ENCODE measurements around the gene CDC42EP4.
A peak's percentile ranks its signal among the peaks of the same experiment; 100 is the strongest.
"Not testable (repeated sequence)": the region's sequence is repeated elsewhere in the genome, so short reads cannot be mapped to it uniquely, and the experiment has no call there.

Gene CDC42EP4

DNA sequence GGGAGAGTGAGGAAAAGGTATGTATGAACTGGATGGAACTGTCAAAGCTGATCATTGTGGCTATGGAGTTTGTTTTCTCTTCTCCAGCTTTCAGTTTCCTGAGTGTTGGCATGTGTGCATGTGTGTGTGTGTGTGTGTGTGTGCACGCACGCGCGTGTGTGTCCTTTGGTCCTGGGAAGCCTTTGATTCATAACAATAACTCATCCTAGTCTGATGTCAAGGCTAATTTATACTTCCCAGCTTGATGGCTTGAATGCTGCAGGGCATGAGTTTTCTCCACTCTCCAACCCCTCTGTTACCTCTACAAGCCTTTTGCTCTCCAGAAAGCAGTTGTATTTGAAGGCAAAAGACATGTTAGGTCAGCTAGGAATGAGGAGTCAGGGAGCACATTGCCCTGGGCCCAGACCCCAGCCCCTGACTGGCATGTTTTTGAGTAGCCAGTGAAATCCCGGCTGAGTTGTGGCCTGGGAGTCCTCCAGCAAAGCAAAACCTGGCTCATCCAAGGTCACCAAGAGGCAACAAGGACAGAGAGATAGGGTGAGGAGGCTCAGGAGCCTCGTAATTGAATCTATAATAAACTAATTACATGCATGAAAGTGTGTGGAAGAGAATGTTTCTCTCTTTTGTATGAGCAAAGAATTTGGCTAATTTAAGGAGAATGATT, 8.9 kb upstream of the CDC42EP4 start:
- DNase-seq (ENCODE audit: low read depth in 2 of 2) = no peak

- no peak for DNase-seq (ENCODE audit: low read depth in 2 of 2)
Measured at GRCh38 chr17:73319766-73320165, 8.0 kb upstream of the CDC42EP4 start.

DNA sequence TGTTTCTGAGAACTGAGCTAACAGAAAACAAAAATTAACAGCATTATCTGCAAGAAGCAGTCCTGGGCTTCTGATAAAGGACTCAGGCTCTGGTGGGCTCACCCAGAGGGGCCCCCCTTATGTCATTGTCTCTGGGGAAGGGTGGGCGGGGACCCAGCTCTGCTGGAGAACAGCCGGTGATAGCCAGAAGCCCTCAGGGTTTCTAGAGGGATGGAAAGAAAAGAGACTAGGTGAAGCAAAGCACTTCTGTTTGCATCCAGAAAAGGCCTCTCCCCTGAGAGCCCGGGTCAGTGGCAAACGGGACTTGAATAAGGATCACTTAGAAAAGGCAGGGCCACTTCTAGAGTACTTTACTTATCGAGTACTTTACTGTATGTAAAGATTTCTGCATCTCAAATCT, 7.0 kb upstream of the CDC42EP4 start:
- no peak for DNase-seq (ENCODE audit: low read depth in 2 of 2)

DNA sequence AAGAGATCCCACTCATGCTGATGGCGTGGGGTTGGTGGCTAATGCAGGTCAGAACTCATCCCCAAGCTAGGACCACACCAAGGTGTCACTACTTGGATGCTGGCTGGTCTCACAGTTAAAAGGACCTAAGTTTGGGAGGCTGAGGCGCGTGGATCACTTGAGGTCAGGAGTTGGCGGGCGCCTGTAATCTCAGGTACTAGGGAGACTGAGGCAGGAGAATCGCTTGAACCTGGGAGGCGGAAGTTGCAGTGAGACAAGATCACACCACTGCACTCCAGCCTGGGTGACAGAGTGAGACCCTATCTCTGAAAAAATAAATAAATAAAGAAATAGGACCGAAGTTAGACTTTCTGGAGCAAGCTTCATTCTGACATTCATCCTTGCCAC, 6.6 kb upstream of the CDC42EP4 start:
- no peak for DNase-seq (ENCODE audit: low read depth in 2 of 2)

- no peak for DNase-seq (ENCODE audit: low read depth in 2 of 2)
Measured at GRCh38 chr17:73317513-73318426, 6.0 kb upstream of the CDC42EP4 start.

GRCh38 chr17:73316919-73317505, 5.2 kb upstream of the CDC42EP4 start:
- DNase-seq (ENCODE audit: low read depth in 2 of 2) = no peak

DNA sequence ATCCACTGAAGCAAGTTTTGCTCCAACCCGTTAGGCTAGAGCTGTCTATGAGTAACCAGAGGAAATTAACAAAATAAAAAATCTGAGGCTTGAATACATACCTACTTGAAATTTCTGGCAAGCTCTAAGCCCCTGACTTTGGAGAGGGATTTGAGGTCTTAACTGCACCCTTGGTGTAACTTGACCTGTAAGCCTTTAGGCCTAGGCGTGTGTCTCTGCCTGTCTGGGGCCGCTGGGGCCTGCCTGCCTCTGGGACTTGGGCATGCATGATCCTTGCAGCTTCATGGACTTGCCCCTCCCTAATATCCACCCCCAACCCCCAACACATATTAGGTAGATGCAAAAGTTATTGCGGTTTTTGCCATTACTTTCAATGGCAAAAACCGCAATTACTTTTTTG, 3.7 kb upstream of the CDC42EP4 start:
- no peak for DNase-seq (ENCODE audit: low read depth in 2 of 2)

DNA sequence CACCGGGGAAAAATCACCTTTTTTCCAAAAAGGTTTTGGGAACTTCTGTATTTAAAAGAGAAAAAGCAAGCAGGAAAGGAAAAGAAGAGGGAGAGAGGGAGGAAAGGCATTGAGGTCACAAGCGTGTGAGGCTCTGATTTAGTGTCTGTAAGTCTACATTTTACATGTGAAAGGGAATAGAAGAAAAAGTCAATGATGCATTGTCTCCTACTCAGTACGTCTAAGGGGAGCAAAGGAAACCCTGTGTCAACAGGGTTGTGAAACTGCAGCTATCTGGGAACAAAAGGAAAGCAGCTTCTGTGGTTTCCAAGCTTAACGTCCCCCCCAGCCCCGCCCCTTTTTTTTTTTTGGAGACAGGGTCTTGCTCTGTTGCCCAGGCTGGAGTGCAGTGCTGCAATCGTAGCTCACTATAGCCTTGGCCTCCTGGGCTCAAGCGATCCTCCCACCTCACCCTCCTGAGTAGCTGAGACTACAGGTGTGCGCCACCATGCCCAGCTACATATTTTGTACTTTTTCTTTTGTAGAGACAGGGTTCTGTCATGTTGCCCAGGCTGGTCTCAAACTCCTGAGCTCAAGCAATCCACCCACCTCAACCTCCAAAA, 1.8 kb upstream of the CDC42EP4 start:
- no peak for DNase-seq (ENCODE audit: low read depth in 2 of 2)

GRCh38 chr17:73312887-73313286, 1.1 kb upstream of the CDC42EP4 start:
- not testable (repeated sequence) for DNase-seq (ENCODE audit: low read depth in 2 of 2)

DNA sequence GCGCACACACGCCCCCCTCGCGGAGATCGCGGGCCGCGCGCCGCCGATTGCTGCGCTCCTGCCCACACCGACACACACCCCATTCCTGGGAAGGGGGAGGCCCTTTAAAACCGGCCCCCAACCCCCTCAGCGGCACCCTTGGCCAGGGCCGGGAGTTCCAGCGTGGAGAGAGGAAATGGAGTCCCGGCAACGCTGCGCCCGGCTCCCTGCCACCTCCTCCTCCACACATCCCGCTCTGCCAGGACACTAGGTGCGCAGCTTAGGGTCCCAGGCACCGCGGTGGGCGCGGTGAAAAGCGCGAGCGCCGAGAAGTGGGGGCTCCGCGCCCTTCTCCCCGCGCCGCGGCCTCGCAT, 397 bp downstream of the CDC42EP4 start:
- DNase-seq (ENCODE audit: low read depth in 2 of 2) = peak in 1 of 2 donors; percentile 11

DNA sequence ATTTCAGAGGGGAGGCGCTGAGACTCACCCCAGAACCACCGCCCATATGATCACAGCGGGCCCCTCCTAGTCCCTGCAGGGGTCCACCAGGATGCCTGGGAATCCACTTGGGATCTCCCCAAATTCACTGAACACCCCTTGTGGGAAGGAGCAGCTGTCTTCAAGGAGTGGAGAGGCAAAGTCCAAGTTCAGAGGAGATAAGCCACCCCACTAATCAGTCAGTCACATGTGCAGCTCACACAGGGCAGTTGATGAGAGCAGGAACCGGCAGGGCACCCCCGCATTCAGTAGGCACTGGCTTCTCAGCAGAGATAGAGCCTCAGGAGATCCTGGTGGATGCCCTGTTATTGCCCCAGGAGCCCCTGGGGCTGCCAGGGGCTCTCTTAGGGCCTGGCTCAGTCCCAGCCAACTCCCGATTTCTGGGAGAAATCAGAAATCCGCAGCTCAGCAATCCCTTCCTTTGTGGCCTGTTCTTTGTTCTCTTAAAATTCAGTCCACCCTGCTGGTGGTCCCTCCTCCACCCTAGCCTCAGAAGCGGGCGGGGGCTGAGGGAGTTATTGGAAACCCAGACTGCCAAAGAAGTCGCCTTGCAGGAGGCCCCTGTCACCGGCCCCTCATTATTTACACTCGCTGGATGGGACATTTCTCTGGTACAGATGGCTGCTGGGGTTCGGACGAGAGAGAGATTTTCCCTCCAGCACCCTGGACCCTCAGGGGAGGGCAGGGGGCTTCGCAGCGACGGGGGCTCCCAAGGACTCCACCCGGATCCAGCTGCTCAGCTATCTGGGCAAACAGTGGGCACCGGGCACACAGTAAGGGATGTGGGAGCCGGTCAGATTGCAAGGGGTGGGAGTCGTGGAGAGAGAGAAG, 1.8 kb downstream of the CDC42EP4 start:
- no peak for DNase-seq (ENCODE audit: low read depth in 2 of 2)

DNA sequence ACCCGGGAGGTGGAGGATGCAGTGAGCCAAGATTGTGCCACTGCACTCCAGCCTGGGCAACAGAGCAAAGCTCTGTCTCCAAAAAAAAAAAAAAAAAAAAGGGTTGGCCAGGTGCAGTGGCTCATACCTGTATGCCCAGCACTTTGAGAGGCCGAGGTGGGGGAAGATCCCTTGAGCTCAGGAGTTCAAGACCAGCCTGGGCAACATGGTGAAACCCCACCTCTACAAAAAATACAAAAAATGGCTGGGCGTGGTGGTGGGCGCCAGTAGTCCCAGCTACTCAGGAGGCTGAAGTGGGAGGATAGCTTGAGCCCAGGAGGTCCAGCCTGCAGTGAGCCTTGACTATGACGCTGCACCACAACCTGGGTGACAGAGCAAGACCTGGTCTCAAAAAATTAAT, 2.8 kb downstream of the CDC42EP4 start:
- not testable (repeated sequence) for DNase-seq (ENCODE audit: low read depth in 2 of 2)

DNA sequence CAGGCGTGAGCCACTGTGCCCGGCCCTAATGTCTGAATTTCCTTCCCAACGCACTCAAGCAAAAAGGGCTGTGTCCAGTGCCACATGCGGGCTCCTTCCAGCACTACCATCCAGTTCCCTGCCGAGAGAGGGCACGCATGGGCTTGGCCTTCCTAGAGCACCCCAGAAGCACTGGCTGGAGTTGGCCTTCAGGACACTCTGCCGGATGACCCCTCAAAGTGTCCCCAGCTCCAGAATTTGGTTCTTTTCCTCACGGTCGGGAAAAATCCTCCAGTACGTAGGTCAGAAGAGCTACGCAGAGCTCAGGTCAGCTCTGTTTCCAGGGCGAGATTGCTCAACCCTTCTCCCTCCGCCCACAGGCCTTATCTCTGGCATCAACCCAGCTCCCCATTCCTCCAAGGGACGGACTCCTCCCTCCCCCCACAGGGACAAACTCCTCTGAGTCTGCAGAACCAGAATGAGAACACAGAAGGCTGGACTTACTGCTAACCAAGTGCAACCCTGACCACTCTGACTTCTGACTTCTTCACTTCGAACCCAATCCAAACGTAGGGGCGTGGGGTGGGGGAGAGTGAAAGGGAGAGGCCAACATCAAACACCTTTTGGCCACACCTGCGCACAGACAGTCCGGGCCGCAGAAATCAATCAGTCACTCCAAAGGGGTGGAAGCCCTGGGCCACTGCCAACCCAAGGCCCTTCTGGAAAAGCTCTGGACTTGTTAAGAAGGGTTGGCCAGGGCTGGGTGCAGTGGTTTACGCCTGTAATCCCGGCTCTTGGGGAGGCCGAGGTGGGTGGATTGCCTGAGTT, 3.6 kb downstream of the CDC42EP4 start:
- no peak for DNase-seq (ENCODE audit: low read depth in 2 of 2)

- no peak for DNase-seq (ENCODE audit: low read depth in 2 of 2)
Measured at GRCh38 chr17:73307130-73307529, 4.7 kb downstream of the CDC42EP4 start.

GRCh38 chr17:73305845-73306836, 5.7 kb downstream of the CDC42EP4 start:
- DNase-seq (ENCODE audit: low read depth in 2 of 2) = no peak

DNA sequence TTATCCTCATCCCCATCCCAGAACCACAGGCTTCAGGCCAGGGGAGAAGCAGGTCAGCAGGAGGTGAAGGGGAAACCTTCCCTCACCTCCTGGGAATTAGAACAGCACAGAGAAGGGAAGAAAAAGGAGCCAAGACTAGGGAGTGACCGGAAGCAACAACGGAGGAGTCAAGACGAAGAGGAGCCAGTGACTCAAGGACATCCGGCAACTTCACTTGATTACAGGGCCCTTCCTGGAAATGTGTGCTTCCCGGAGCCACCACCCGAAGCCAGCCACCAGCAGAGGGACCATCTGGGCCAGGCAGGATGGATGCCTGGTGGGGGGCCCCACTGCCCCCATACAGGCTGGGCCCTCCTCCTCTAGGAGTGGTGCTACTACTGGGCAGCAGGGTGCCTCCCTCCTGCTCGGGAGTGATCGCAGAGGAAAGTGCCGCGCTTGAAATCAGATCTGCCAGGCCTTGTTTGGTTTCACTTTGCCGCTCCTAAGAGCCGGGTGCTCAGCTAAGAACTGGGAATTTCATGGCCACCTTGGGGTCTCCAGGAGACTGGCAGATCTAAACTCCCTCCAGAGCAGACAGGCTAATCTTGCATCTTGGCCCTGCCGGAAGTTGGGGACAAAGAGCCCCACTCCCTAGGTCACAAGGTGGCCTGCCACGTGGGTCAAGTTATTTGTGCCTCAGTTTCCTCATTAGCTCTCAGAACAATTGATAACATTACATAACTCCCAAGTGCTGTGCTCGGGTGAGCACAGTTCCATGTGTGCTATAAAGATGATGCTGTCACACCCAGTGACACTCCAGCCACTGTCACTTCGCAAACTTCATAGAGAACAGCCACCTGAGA, 6.6 kb downstream of the CDC42EP4 start:
- no peak for DNase-seq (ENCODE audit: low read depth in 2 of 2)

DNA sequence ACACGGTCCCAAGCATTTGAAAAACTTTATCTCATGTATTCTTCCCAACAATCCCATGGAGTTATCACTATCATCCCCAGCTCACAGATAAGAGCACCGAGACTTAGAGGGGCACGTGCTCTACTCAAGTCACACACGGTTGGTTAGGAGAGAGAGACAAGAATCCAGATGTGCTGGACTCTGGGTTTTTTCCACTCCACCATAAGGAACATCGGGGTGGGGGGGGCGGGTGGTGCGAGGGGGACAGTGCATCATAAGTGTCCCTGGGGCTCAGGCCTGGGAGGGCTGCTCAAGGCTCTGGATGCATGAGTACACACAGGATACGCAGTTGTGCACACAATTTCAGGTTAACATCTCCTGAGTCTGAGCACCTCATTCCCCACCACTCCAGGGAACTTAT, 7.4 kb downstream of the CDC42EP4 start:
- no peak for DNase-seq (ENCODE audit: low read depth in 2 of 2)

DNA sequence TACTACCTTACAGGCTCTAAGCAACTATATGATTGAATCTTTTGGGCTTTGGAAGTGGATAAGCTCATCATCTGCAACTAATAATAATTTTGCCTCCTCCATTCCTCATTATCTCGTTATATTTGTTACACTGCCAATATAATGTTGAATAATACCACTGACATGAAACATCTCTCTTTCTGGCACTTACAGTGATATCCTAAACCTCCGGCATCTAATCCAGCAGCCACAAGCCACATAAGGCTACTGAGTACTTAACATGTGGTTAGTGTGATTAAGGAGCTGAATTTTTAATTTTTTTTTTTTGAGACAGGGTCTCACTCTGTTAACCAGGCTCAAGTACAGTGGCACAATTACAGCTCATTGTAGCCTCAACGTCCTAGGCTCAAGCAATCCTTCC, 9.6 kb downstream of the CDC42EP4 start:
- no peak for DNase-seq (ENCODE audit: low read depth in 2 of 2)

DNA sequence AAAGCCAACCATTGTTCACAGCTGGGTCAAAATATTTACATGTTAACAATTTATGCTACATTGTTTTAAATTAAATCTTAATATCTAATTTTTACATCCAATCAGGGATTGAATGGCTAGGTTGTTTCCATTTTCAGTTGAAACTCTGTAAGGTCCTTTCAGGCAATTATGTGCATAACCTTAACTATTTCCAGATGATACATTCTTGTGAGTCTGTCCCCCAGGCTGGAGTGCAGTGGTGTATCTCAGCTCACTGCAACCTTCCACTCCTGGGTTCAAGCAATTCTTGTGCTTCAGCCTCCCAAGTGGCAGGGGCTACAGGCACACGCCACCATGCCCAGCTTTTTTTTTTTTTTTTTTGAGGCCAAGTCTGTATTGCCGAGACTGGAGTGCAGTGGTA, 10.4 kb downstream of the CDC42EP4 start:
- DNase-seq (ENCODE audit: low read depth in 2 of 2) = no peak

Data from stimulated activated CD8-positive, alpha-beta memory T cell treated with anti-CD3 and anti-CD28 coated beads, Interleukin-15, amount 100 ng/mL, for 48 hours (primary cell).